NCI-H2196 treated with DMSO at 0.1 percent for 48 hours (cell line): Measurements from ENCODE around the gene EIF2B5.
A peak's percentile ranks its signal among the peaks of the same experiment; 100 is the strongest.

ENCODE experiments used
- DNase-seq: peaks from one replicate; lab custom pipeline; 2025; ENCODE audit not compliant: unreplicated experiment; lab: John Stamatoyannopoulos, UW

EIF2B5 gene

GRCh38 chr3:184172681-184173373, 37.7 kb downstream of the EIF2B5 start:
- DNase-seq, result no peak

- no peak for DNase-seq
Measured at GRCh38 chr3:184173374-184173722, 38.2 kb downstream of the EIF2B5 start.

- DNase-seq, result no peak
Measured at GRCh38 chr3:184174284-184174645, 39.1 kb downstream of the EIF2B5 start.

- DNase-seq, result peak; percentile 100
Measured at GRCh38 chr3:184174646-184175492, 39.7 kb downstream of the EIF2B5 start, which contains the start of gene AP2M1. TSS of gene AP2M1 (plus strand) at chr3:184174855. CDS start at chr3:184176994, 2,139 bp downstream.

- DNase-seq, result no peak
Measured at GRCh38 chr3:184175506-184175905, 40.3 kb downstream of the EIF2B5 start.

- no peak for DNase-seq
Measured at GRCh38 chr3:184175981-184176376, 40.8 kb downstream of the EIF2B5 start.

GRCh38 chr3:184176377-184177330, 41.5 kb downstream of the EIF2B5 start:
- no peak for DNase-seq

- DNase-seq, result no peak
Measured at GRCh38 chr3:184177331-184177731, 42.2 kb downstream of the EIF2B5 start.

- DNase-seq, result no peak
Measured at GRCh38 chr3:184177767-184178306, 42.7 kb downstream of the EIF2B5 start.

- no peak for DNase-seq
Measured at GRCh38 chr3:184178521-184179138, 43.5 kb downstream of the EIF2B5 start.

GRCh38 chr3:184180165-184180564, 45.0 kb downstream of the EIF2B5 start:
- DNase-seq, result no peak

- DNase-seq, result no peak
Measured at GRCh38 chr3:184181596-184181995, 46.4 kb downstream of the EIF2B5 start.

- no peak for DNase-seq
Measured at GRCh38 chr3:184183679-184184078, 48.5 kb downstream of the EIF2B5 start.

- DNase-seq, result no peak
Measured at GRCh38 chr3:184184546-184185230, 49.5 kb downstream of the EIF2B5 start.

GRCh38 chr3:184185461-184186183, 50.5 kb downstream of the EIF2B5 start:
- DNase-seq, result peak; percentile 100

GRCh38 chr3:184186184-184186901, 51.2 kb downstream of the EIF2B5 start, which contains the start of gene ABCF3:
TSS of gene ABCF3 (plus strand) at chr3:184186199. CDS start at chr3:184186208, 9 bp downstream.
- DNase-seq, result no peak

GRCh38 chr3:184186902-184187207, 51.7 kb downstream of the EIF2B5 start:
- no peak for DNase-seq

GRCh38 chr3:184188080-184188479, 52.9 kb downstream of the EIF2B5 start:
- DNase-seq, result no peak

- no peak for DNase-seq
Measured at GRCh38 chr3:184189421-184189820, 54.3 kb downstream of the EIF2B5 start.
